CD14-positive monocyte (primary cell): ENCODE measurements around the gene DDX10. TPM values are rescaled to one million over a fixed set of nuclear protein-coding genes. Genes with fewer than 3 reads are reported as not detected.

Source experiments
- DNase-seq, 3 donors: peaks; one replicate each; pipeline ENCODE4 v3.0.0-alpha.2; 2011 to 2022
- H2AFZ ChIP-seq: 2 replicates; pipeline ENCODE4 v1.6.0; 2012; ENCODE audit warnings: mild to moderate bottlenecking, low read depth, low read length, inconsistent platforms; ENCODE audit not compliant: insufficient read depth, poor library complexity, severe bottlenecking
- H3K27ac ChIP-seq, 2 donors: 1 replicate in 1 of 2; 2 replicates in 1 of 2; pipeline ENCODE4 v1.5.1; 2012 to 2013; ENCODE audit warnings: low read length in 2 of 2, control low read depth in 1 of 2, inconsistent platforms in 1 of 2, low read depth in 1 of 2, mild to moderate bottlenecking in 1 of 2
- H3K27me3 ChIP-seq, 2 donors: one replicate each; pipeline versions ENCODE4 v1.6.0 to v1.6.1; 2011 to 2013; ENCODE audit warnings: low read length in 2 of 2; ENCODE audit not compliant: control insufficient read depth in 2 of 2, insufficient read depth in 2 of 2
- H3K36me3 ChIP-seq, 2 donors: replicated peaks in 1 of 2; 1 replicate in 1 of 2; 2 replicates in 1 of 2; pipeline versions ENCODE4 v1.5.1 to v1.6.1; 2012 to 2013; ENCODE audit warnings: low read length in 2 of 2, control low read depth in 1 of 2, inconsistent platforms in 1 of 2, mild to moderate bottlenecking in 1 of 2; ENCODE audit not compliant: insufficient read depth in 2 of 2, control insufficient read depth in 1 of 2
- H3K4me1 ChIP-seq, 2 donors: 1 replicate in 1 of 2; 2 replicates in 1 of 2; pipeline versions ENCODE4 v1.5.1 to v1.6.1; 2012 to 2013; ENCODE audit warnings: low read length in 2 of 2, control low read depth in 1 of 2, inconsistent platforms in 1 of 2, mild to moderate bottlenecking in 1 of 2, moderate library complexity in 1 of 2; ENCODE audit not compliant: insufficient read depth in 2 of 2, control insufficient read depth in 1 of 2
- H3K4me2 ChIP-seq: replicated peaks from 2 replicates; pipeline ENCODE3; 2012; ENCODE audit warnings: low read length, moderate library complexity, mild to moderate bottlenecking; ENCODE audit not compliant: poor library complexity, severe bottlenecking; ENCODE audit errors: extremely low read depth
- H3K4me3 ChIP-seq, 3 experiments: fragments of 200-600 bp in 1 of 3; sonication (generic) in 1 of 3; replicated peaks in 1 of 3; 1 replicate in 2 of 3; 2 replicates in 1 of 3; pipeline ENCODE4 v1.5.1; 2011 to 2013; ENCODE audit warnings: low read length in 3 of 3, mild to moderate bottlenecking in 3 of 3, control low read depth in 2 of 3, low read depth in 2 of 3, inconsistent platforms in 1 of 3, moderate library complexity in 1 of 3
- H3K79me2 ChIP-seq: 2 replicates; pipeline ENCODE4 v1.6.0; 2012; ENCODE audit warnings: mild to moderate bottlenecking, control low read depth, inconsistent platforms, low read length, moderate library complexity; ENCODE audit not compliant: insufficient read depth
- H3K9ac ChIP-seq: 2 replicates; pipeline ENCODE4 v1.6.0; 2017; ENCODE audit warnings: low read length, mild to moderate bottlenecking; ENCODE audit not compliant: insufficient read depth, poor library complexity, severe bottlenecking
- H3K9me3 ChIP-seq, 2 donors: replicated peaks in 1 of 2; 1 replicate in 1 of 2; 2 replicates in 1 of 2; pipeline versions ENCODE4 v1.5.1 to v1.6.1; 2012 to 2013; ENCODE audit warnings: low read length in 2 of 2, control low read depth in 1 of 2; ENCODE audit not compliant: control insufficient read depth in 1 of 2, insufficient read depth in 1 of 2
- H4K20me1 ChIP-seq: 2 replicates; pipeline ENCODE4 v1.6.0; 2012; ENCODE audit warnings: mild to moderate bottlenecking, low read length, control low read depth, moderate library complexity; ENCODE audit not compliant: insufficient read depth
- H3K27ac Mint-ChIP-seq, 7 donors: one replicate each; pipeline ENCODE4 v1.8.0; 2020; ENCODE audit warnings: mild to moderate bottlenecking in 7 of 7, mixed read lengths in 7 of 7, moderate library complexity in 6 of 7, inconsistent platforms in 2 of 7
- H3K27me3 Mint-ChIP-seq, 3 donors: one replicate each; pipeline ENCODE4 v1.8.0; 2021 to 2022; ENCODE audit warnings: low read depth in 3 of 3, mild to moderate bottlenecking in 3 of 3, mixed read lengths in 3 of 3, moderate library complexity in 3 of 3, inconsistent platforms in 1 of 3
- H3K36me3 Mint-ChIP-seq, 2 donors: one replicate each; pipeline ENCODE4 v1.8.0; 2020; ENCODE audit warnings: mixed read lengths in 2 of 2, inconsistent platforms in 1 of 2, mild to moderate bottlenecking in 1 of 2
- H3K4me1 Mint-ChIP-seq: one replicate; pipeline ENCODE4 v1.8.0; 2020; ENCODE audit warnings: mild to moderate bottlenecking, mixed read lengths
- H3K4me3 Mint-ChIP-seq, 2 donors: one replicate each; pipeline ENCODE4 v1.8.0; 2020; ENCODE audit warnings: mild to moderate bottlenecking in 2 of 2, mixed read lengths in 2 of 2, moderate library complexity in 1 of 2
- H3K9me3 Mint-ChIP-seq, 7 donors: one replicate each; pipeline ENCODE4 v1.8.0; 2020 to 2022; ENCODE audit warnings: mixed read lengths in 7 of 7, mild to moderate bottlenecking in 6 of 7, moderate library complexity in 6 of 7, inconsistent platforms in 2 of 7
- WGBS: methylation state at CpG from one replicate; pipeline ENCODE4 v1.1.5; 2013; ENCODE audit warnings: missing lambda C conversion rate; ENCODE audit not compliant: insufficient coverage; 5-methylcytosine and 5-hydroxymethylcytosine counted together
- intact Hi-C, 2 donors: fragments of 100-400 bp; cut with micrococcal nuclease; formaldehyde crosslinking; loops; one replicate each; pipeline versions ENCODE4 v1.15.0 to v1.15.1; 2023
- polyA plus RNA-seq, 3 donors: library from polyadenylated mRNA; depleted of rRNA in 1 of 3; unstranded in 2 of 3; stranded (reverse) in 1 of 3; fragments of 300-500 nt in 2 of 3; fragments of >200 nt in 1 of 3; fragmentation: Illumina TruSeq in 2 of 3; gene quantifications; 1 replicate in 2 of 3; 2 replicates in 1 of 3; pipeline ENCODE4 v1.2.3, GENCODE V29; 2012 to 2021
- TF ChIP-seq, protein P1 (sequence below): fragments of 200-600 bp; IDR thresholded peaks from one replicate; pipeline ENCODE4 v1.8.0; 2022; ENCODE audit warnings: antibody characterized with exemption, mild to moderate bottlenecking

DDX10 gene
- polyA plus RNA-seq, 3 donors: 5.0 to 6.3 (median 5.3) TPM

DNA sequence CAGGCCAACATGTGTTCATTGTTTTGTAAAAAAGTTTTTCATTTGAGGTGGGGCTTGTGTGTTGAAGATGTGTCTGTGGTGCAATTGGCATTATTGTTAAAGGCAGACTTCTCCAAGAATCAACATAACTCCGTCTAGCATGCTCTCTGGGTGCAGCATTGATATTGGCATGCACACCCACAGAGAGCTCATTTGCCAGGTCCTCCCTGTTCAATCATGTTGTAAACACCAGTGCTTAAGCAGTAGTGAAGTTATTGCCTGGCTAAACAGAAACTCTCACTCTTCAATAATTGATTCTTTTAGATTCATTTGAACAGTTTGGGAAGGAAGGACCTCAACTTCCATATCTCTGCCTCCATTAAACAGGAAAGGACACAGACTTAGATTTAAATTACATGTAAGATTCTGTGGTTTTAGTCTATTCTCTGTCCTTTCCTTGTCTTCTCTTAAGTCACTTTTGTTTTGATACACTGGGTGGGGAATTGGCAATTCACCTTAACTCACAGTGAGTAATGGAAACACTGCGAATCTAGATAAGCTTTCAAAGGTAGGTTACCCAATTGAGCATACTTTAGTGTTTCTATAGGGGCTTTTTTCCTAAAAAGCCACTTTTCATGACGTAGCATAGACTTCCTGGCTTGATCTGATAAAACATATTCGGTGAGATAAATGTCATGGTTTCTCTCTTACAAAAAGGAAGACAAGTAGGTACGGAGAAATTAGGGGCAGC lies 40.5 kb upstream of the DDX10 start:
- Histone ChIP-seq H3K27me3 (no peaks in the 10 kb centered on the region), H3K27ac (no peak overlapping the region), H2AFZ (no peak overlapping the region), H4K20me1 (no peaks in the 10 kb centered on the region), H3K4me3 (no peak overlapping the region), H3K4me2 (no peak overlapping the region), H3K9ac (no peak overlapping the region), H3K9me3 (peaks cover 9 to 14% of the 10 kb centered on the region in 2 donors), H3K36me3 (no peaks in the 10 kb centered on the region), H3K4me1 (peaks cover 0 to 7% of the 10 kb centered on the region in 2 donors), H3K79me2 (no peaks in the 10 kb centered on the region)
- DNase-seq: no peak
- H3K4me3 Mint-ChIP-seq: no peak overlapping the region
- TF ChIP-seq, protein P1, sequence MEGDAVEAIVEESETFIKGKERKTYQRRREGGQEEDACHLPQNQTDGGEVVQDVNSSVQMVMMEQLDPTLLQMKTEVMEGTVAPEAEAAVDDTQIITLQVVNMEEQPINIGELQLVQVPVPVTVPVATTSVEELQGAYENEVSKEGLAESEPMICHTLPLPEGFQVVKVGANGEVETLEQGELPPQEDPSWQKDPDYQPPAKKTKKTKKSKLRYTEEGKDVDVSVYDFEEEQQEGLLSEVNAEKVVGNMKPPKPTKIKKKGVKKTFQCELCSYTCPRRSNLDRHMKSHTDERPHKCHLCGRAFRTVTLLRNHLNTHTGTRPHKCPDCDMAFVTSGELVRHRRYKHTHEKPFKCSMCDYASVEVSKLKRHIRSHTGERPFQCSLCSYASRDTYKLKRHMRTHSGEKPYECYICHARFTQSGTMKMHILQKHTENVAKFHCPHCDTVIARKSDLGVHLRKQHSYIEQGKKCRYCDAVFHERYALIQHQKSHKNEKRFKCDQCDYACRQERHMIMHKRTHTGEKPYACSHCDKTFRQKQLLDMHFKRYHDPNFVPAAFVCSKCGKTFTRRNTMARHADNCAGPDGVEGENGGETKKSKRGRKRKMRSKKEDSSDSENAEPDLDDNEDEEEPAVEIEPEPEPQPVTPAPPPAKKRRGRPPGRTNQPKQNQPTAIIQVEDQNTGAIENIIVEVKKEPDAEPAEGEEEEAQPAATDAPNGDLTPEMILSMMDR: no peak
- intact Hi-C loops: no loop called here
- H3K27ac Mint-ChIP-seq: peak overlapping the region in 1 of 7 donors; percentile 19
- H3K4me1 Mint-ChIP-seq: peaks cover 12% of the 10 kb centered on the region
- peaks cover 0 to 2% (median 1%) of the 10 kb centered on the region in 3 donors for H3K27me3 Mint-ChIP-seq
- H3K36me3 Mint-ChIP-seq: no peaks in the 10 kb centered on the region
- H3K9me3 Mint-ChIP-seq: peaks cover 14 to 26% (median 21%) of the 10 kb centered on the region in 7 donors
- 100% methylated on average over 1 of the region's 5 CpGs for WGBS

DNA sequence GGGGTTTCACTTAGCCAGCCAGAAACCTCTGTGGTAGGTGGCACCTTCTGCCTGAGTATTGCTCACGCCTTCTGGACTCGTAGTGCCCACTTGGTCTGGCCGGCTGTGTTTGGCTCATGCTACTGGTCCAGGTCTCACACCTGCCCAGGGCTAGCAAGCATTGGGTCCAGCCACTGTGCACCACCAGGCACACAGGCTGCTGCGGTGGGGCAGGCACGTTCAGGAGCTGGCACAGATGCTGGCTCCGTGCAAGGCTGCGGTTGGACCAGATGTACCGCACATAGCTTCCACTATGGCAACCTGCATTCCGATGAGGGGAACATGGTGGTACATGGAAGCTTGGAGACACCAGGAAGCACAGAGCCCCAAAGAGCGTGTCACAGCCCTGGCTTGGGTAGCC lies 36.5 kb upstream of the DDX10 start:
- peaks cover 0 to 10% (median 2%) of the 10 kb centered on the region in 3 donors for H3K27me3 Mint-ChIP-seq
- no peaks in the 10 kb centered on the region for H3K27me3 ChIP-seq
- H3K4me2 ChIP-seq: no peak overlapping the region
- H3K4me3 Mint-ChIP-seq: no peak overlapping the region
- H3K9me3 ChIP-seq: peaks cover 12 to 19% of the 10 kb centered on the region in 2 donors
- no peak overlapping the region for H3K27ac Mint-ChIP-seq
- 91% methylated on average over 8 of the region's 10 CpGs for WGBS
- H3K36me3 ChIP-seq: no peaks in the 10 kb centered on the region
- no peaks in the 10 kb centered on the region for H3K79me2 ChIP-seq
- no peak overlapping the region for H2AFZ ChIP-seq
- H4K20me1 ChIP-seq: no peaks in the 10 kb centered on the region
- no peak for DNase-seq
- no peak overlapping the region for H3K9ac ChIP-seq
- no peaks in the 10 kb centered on the region for H3K4me1 ChIP-seq
- H3K36me3 Mint-ChIP-seq: no peaks in the 10 kb centered on the region
- TF ChIP-seq, protein P1: no peak
- H3K4me3 ChIP-seq: no peak overlapping the region
- no peaks in the 10 kb centered on the region for H3K4me1 Mint-ChIP-seq
- intact Hi-C loops: no loop called here
- H3K27ac ChIP-seq: no peak overlapping the region
- peaks cover 14 to 31% (median 24%) of the 10 kb centered on the region in 7 donors for H3K9me3 Mint-ChIP-seq
